NCI-H1417 treated with DMSO at 0.1 percent for 48 hours (cell line): ENCODE measurements around the gene GAB2.
A peak's percentile ranks its signal among the peaks of the same experiment; 100 is the strongest.
"Not testable (repeated sequence)": the region's sequence is repeated elsewhere in the genome, so short reads cannot be mapped to it uniquely, and the experiment has no call there.

Source experiments
- DNase-seq: peaks from one replicate; lab custom pipeline; 2025; lab: John Stamatoyannopoulos, UW

GAB2 gene

DNA sequence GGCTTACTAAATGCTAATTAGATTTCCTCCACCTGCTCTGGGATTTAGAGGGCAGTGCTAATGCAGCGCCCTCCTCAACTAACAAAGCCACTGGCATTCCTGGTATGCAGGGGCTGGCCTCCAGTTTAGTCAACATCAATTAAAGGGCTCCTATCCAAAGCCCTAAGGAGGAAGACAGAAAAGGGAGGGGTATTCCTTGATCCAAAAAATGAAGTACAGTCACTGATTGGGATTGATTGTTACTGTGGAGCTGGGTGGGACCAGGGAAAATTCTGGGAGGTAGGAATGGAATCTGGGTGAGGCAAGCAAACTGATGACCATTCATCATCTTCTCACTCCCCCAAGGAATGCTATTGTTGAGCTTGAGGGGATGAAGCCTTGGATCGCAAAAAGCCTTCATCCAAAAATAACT, 52.2 kb downstream of the GAB2 start:
- no peak for DNase-seq

GRCh38 chr11:78364128-78364751, 53.4 kb downstream of the GAB2 start:
- no peak for DNase-seq

DNA sequence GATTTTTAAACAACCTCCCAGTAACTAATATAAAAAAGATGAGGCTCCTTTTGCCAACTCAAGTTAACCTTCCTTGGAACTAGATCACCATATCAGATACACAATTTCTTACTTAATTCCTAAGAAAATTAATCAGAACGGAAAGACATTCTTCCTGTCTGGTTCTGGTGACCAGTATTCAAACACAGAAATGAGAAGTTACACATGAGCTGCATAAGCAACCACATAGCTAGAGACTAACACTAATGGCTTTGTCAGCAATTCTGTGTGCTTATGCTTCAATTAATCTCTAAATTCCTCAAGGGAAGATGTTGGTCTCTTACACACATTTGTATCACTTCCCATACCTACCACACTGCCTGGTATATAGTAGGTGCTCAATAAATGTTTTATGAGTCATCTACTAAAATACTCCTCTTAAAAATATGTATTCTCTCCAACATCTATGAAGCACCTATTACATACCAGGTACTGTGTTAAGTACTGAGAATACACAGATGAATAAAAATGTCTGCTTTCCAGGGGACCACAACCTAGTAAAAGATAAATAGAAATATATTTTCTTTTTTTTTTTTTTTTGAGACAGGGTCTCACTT, 54.5 kb downstream of the GAB2 start:
- DNase-seq = no peak

- no peak for DNase-seq
These were observed 56.4 kb downstream of the GAB2 start for GRCh38 chr11:78361228-78361627.

GRCh38 chr11:78359921-78360320, 57.7 kb downstream of the GAB2 start:
- DNase-seq = no peak

- DNase-seq = not testable (repeated sequence)
These were observed 59.7 kb downstream of the GAB2 start for GRCh38 chr11:78357924-78358323.

GRCh38 chr11:78357425-78357824, 60.2 kb downstream of the GAB2 start:
- not testable (repeated sequence) for DNase-seq

- not testable (repeated sequence) for DNase-seq
These were observed 61.9 kb downstream of the GAB2 start for GRCh38 chr11:78355742-78356141.

DNA sequence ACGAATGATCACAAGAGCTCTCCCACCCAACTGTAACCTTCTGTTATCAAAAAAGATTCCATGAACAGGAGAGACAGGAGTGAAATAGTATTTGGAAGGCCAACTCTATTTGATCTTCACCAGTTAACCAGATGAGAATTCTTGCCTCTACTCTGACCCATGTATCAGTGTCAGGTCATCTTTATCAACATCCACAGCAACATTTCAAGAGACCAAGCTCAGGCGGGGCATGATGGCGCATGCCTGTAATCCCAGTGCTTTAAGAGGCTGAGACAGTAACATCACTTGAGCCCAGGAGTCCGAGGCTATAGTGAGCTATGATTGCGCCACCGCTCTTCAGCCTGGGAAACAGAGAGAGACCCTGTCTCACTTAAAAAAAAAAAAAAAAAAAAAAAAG, 62.3 kb downstream of the GAB2 start:
- DNase-seq = no peak

DNA sequence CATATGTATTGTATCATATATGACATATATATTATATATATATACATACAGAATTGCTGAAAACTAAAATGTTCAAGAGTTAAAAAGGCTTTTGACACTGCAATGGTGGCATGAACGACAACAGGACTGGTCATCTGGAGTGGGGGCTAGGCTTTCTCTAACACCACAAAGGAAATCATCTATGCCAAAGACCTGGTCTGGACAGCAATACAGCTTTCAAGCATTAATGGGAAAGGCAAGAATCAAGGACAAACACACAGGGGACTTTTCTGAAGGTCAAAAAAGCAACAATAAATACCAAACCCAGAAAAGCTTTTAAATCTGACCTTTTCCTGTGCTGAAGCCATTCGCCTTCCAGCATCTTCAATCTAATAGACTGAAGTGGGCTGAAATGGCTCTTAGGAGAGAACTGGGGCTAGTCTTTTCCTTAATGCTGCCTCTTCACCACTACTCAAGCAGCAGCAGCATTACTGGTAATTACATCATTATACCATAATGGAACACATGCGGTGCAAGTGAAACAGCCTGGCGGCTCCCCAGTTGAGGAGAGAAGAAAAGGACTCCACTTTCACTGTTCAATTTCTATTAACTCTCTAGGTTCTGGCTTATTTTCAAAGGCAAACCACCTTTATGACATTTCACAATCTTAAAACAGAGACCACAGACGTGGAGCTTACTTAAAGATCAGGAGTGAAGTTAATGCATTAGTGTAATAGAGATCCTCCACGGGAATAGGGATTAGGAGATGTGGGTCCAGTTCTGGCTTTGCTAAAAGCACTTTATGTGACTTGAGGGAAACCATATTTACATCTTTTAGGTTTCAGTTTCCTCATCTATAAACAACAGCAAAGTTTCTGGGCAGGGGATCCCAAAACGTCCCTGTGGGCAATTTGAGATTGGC, 63.0 kb downstream of the GAB2 start:
- peak; percentile 60 for DNase-seq

GRCh38 chr11:78351979-78352841, 65.4 kb downstream of the GAB2 start:
- no peak for DNase-seq

- no peak for DNase-seq
These were observed 66.4 kb downstream of the GAB2 start for GRCh38 chr11:78351193-78351592.

DNA sequence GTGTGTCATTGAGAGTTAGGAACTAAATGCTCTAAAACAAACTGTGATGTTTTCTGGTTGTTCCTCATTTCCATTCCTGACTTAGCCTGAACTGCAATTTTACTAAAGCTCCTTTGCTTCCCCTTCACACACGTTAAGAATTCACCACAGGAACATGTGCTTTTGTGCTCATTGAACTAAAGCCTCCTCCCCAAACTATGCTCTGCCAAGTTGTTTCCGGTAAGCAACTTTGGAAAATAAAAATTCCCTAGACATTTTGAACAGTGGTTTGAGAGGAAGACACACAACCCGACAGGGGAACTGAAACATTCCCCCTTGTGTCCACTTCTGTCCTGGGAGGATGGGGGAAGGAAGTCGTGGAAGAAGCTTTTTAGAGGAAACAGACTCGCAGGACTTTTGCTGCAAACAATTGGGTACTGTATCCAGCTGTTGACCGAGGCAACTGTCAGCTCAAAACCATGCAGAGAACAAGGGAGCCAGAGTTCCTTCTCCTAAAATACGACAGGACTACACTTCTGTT, 66.9 kb downstream of the GAB2 start:
- DNase-seq = no peak

GRCh38 chr11:78350091-78350645, 67.5 kb downstream of the GAB2 start:
- no peak for DNase-seq

- DNase-seq = no peak
These were observed 68.0 kb downstream of the GAB2 start for GRCh38 chr11:78349624-78350023.

GRCh38 chr11:78349114-78349513, 68.5 kb downstream of the GAB2 start:
- no peak for DNase-seq

GRCh38 chr11:78347956-78348355, 69.7 kb downstream of the GAB2 start:
- DNase-seq = no peak

- DNase-seq = no peak
These were observed 70.8 kb downstream of the GAB2 start for GRCh38 chr11:78346799-78347198.

- no peak for DNase-seq
These were observed 72.2 kb downstream of the GAB2 start for GRCh38 chr11:78345450-78345849.

DNA sequence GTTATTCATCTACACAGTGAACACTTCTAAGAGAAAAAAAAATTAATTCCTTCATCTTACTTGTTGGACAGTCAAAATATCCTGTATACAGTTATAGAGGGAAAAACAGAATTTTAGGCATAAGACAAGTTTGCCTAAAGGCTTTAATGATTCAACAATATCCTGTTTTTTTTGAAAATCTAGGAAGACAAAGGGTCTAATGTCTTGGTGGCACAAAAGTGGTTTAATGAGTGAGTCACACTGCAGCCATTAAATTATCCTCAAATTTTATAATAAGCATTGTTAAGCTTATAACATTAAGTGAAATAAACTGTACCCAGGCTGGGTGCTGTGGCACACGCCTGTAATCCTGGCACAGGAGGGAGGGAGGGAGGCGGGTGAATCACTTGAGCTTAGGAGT, 72.9 kb downstream of the GAB2 start:
- DNase-seq = no peak

- DNase-seq = no peak
These were observed 73.5 kb downstream of the GAB2 start for GRCh38 chr11:78344094-78344493.

DNA sequence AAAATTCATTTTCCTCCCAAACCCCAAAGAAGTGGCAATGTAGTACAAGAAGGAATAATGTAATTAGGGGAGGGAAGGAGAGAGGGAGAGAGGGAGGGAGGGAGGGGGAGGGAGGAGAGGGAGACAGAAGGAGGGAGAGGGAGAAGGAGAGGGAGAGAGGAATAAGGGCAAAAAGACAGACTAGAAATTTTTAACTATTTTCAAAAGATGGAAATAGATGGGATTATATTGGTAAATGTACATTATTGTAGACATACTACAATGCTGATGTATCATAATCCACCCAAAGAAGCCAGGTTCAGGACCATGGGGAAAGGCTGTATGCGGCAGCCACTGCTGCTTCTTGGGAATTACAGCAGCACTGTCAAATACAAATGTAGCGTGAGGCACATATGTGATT, 74.3 kb downstream of the GAB2 start:
- DNase-seq = no peak
